IPS DF 19.7 (cell line): ENCODE measurements around the gene SUSD6.

Source experiments
- DNase-seq: peaks from one replicate; pipeline ENCODE4 v3.0.0-alpha.2; 2013; ENCODE audit warnings: low read depth, low spot score

SUSD6 gene

GRCh38 chr14:69611172-69612013, at the start of gene SUSD6:
Gene SUSD6, plus strand, starts transcription at chr14:69611596. Its CDS starts 46,997 bp downstream, at chr14:69658593.
- DNase-seq: no peak

GRCh38 chr14:69561893-69562292, 49.5 kb upstream of the SUSD6 start:
- DNase-seq: no peak

- no peak for DNase-seq
Measured at GRCh38 chr14:69567563-69567962, 43.8 kb upstream of the SUSD6 start.

- DNase-seq: no peak
Measured at GRCh38 chr14:69569859-69570258, 41.5 kb upstream of the SUSD6 start.

GRCh38 chr14:69570836-69571330, 40.5 kb upstream of the SUSD6 start:
- DNase-seq: no peak

- DNase-seq: no peak
Measured at GRCh38 chr14:69571449-69572029, 39.9 kb upstream of the SUSD6 start.

GRCh38 chr14:69572030-69572840, 39.2 kb upstream of the SUSD6 start:
- no peak for DNase-seq

- DNase-seq: no peak
Measured at GRCh38 chr14:69572841-69573135, 38.6 kb upstream of the SUSD6 start.

GRCh38 chr14:69573205-69573830, 38.1 kb upstream of the SUSD6 start:
- DNase-seq: no peak

- DNase-seq: no peak
Measured at GRCh38 chr14:69573831-69574262, 37.5 kb upstream of the SUSD6 start.

- DNase-seq: no peak
Measured at GRCh38 chr14:69574263-69574953, 37.0 kb upstream of the SUSD6 start, which contains the start of gene CCDC177. Gene CCDC177, minus strand, starts transcription at chr14:69574871. Its CDS starts 1,249 bp downstream, at chr14:69573622.

GRCh38 chr14:69574954-69575295, 36.5 kb upstream of the SUSD6 start:
- DNase-seq: no peak

GRCh38 chr14:69579476-69579875, 31.9 kb upstream of the SUSD6 start:
- no peak for DNase-seq

GRCh38 chr14:69580009-69580577, 31.3 kb upstream of the SUSD6 start:
- DNase-seq: no peak

- DNase-seq: no peak
Measured at GRCh38 chr14:69581316-69581935, 30.0 kb upstream of the SUSD6 start.

- DNase-seq: no peak
Measured at GRCh38 chr14:69582212-69582611, 29.2 kb upstream of the SUSD6 start.

- no peak for DNase-seq
Measured at GRCh38 chr14:69582829-69583228, 28.6 kb upstream of the SUSD6 start.

GRCh38 chr14:69584389-69584788, 27.0 kb upstream of the SUSD6 start:
- no peak for DNase-seq

GRCh38 chr14:69586404-69586803, 25.0 kb upstream of the SUSD6 start:
- DNase-seq: no peak

GRCh38 chr14:69587389-69587788, 24.0 kb upstream of the SUSD6 start:
- no peak for DNase-seq
